AG04449 (cell line): Measurements from ENCODE around the gene AFAP1.

ENCODE experiments used
- CTCF ChIA-PET: fragments of 350-600 bp; formaldehyde crosslinking; extraction: SDS; loops from one replicate; lab custom pipeline; 2021; ENCODE audit warnings: antibody characterized with exemption; lab: Yijun Ruan, JAX
- POLR2A ChIA-PET: fragments of 400-600, 350-600 bp; formaldehyde crosslinking; extraction: SDS; loops from one replicate; lab custom pipeline; 2020; ENCODE audit warnings: antibody characterized with exemption, inconsistent platforms; lab: Yijun Ruan, JAX
- DNase-seq: peaks from one replicate; pipeline ENCODE4 v3.0.0-alpha.2; 2010; ENCODE audit warnings: low read depth, low spot score
- H3K4me3 ChIP-seq: 2 replicates; pipeline ENCODE4 v1.5.1; 2011; ENCODE audit warnings: low read depth, mild to moderate bottlenecking, control low read depth, low read length
- CTCF ChIP-seq: IDR thresholded peaks from one replicate; pipeline ENCODE4 v1.5.1; 2011; ENCODE audit warnings: mild to moderate bottlenecking, moderate library complexity, low read length, control low read depth, inconsistent platforms; ENCODE audit not compliant: insufficient read depth; ENCODE audit errors: missing control alignments

AFAP1 gene

GRCh38 chr4:7868892-7869471 lies 70.7 kb downstream of the AFAP1 start:
- no peak for TF ChIP-seq CTCF
- no peak for DNase-seq
- ChIA-PET CTCF (interaction anchor here (0.7 to 1.8 kb wide), 8 partner anchors 9 to 117 kb away, joined by 3 to 6 read pairs (median 3); no protein-coding TSS in a partner anchor), POLR2A (no interaction called here)
- peak overlapping the region; percentile 39; the same call in 1 of the 2 replicates for H3K4me3 ChIP-seq

GRCh38 chr4:7868436-7868775 lies 71.3 kb downstream of the AFAP1 start:
- POLR2A ChIA-PET, result no interaction called here
- no peak for TF ChIP-seq CTCF
- peak overlapping the region; percentile 12; the same call in 1 of the 2 replicates for H3K4me3 ChIP-seq
- no peak for DNase-seq
- CTCF ChIA-PET, result interaction anchor here (0.7 to 1.2 kb wide), 5 partner anchors 9 to 118 kb away, joined by 3 to 6 read pairs (median 3); no protein-coding TSS in a partner anchor

GRCh38 chr4:7867701-7868435 lies 71.8 kb downstream of the AFAP1 start:
- H3K4me3 ChIP-seq, result no peak overlapping the region
- CTCF ChIA-PET, result interaction anchor here (0.9 to 1.2 kb wide), 3 partner anchors 63 to 118 kb away, joined by 3 to 6 read pairs (median 3); no protein-coding TSS in a partner anchor
- POLR2A ChIA-PET, result interaction anchor here (0.6 kb wide), 1 partner anchor 23 kb away, joined by 3 read pairs; no protein-coding TSS in a partner anchor
- no peak for DNase-seq
- no peak for TF ChIP-seq CTCF

- TF ChIP-seq CTCF, result no peak
- H3K4me3 ChIP-seq, result no peak overlapping the region
- no peak for DNase-seq
- CTCF ChIA-PET, result no interaction called here
- POLR2A ChIA-PET, result interaction anchor here (0.6 kb wide), 1 partner anchor 22 kb away, joined by 3 read pairs; no protein-coding TSS in a partner anchor
Observed at GRCh38 chr4:7867191-7867590, 72.5 kb downstream of the AFAP1 start.

- ChIA-PET POLR2A (interaction anchor here (1.2 to 1.6 kb wide), 2 partner anchors 21 to 23 kb away, joined by 3 to 4 read pairs; no protein-coding TSS in a partner anchor), CTCF (interaction anchor here (0.7 to 2.0 kb wide), 2 partner anchors 13 to 121 kb away, joined by 3 to 4 read pairs; no protein-coding TSS in a partner anchor)
- no peak for DNase-seq
- TF ChIP-seq CTCF, result no peak
- H3K4me3 ChIP-seq, result no peak overlapping the region
Observed at GRCh38 chr4:7865533-7865932, 74.1 kb downstream of the AFAP1 start.

- DNase-seq, result no peak
- TF ChIP-seq CTCF, result no peak
- ChIA-PET POLR2A (interaction anchor here (1.2 kb wide), 1 partner anchor 20 kb away, joined by 3 read pairs; no protein-coding TSS in a partner anchor), CTCF (interaction anchor here (0.6 to 2.6 kb wide), 4 partner anchors 14 to 61 kb away, joined by 3 to 8 read pairs (median 4); no protein-coding TSS in a partner anchor)
- no peak overlapping the region for H3K4me3 ChIP-seq
Observed at GRCh38 chr4:7864685-7865084, 75.0 kb downstream of the AFAP1 start.
